IPS-11a (cell line): ENCODE data around the gene SLC4A9.

Experiments
- H3K4me3 ChIP-seq: one replicate; pipeline ENCODE4 v1.5.1; 2013; ENCODE audit warnings: low read depth, low read length, control low read depth

The SLC4A9 gene

DNA sequence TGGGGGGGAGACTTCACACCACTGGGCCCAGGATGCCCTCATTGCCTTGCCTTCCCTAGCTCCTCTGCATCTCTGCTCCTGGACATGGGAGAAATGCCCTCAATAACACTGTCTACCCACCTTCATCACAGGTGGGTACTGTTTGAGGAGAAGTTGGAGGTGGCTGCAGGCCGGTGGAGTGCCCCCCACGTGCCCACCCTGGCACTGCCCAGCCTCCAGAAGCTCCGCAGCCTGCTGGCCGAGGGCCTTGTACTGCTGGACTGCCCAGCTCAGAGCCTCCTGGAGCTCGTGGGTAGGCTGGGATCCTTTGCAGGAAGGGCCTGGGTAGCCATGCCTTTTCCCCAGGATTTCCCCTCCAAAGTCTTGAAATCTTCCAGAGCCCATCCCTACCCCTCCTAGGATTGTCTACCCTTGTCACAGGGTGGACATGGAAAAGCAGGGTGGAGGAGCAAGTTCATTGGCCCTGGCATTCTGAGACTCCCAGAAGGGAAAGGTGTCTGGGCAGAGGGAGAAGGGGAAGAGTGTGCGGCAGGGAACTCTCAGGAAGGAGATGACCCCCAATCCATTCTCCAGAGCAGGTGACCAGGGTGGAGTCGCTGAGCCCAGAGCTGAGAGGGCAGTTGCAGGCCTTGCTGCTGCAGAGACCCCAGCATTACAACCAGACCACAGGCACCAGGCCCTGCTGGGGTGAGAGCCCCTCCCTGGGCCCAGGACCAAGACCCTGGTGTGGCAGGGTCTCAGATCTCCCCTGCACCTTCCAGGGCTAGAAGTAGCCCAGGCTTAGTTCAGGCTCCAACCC is 886 bp downstream of the SLC4A9 start:
- H3K4me3 ChIP-seq = no peak overlapping the region

DNA sequence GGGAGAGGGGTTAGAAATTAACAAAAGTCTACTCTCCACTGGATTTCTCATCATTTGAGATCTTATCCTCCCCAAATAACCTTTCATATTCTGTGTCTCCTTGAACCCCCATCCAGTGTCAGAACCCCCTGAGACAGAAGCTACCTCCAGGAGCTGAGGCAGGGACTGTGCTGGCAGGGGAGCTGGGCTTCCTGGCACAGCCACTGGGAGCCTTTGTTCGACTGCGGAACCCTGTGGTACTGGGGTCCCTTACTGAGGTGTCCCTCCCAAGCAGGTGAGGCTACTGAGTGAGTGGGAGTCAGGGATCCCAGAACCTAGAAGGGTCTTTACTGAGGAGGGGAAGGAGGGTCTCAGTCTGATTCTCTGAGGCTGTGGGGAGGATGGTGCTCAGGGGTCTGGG is 1.9 kb downstream of the SLC4A9 start:
- H3K4me3 ChIP-seq = no peak overlapping the region

DNA sequence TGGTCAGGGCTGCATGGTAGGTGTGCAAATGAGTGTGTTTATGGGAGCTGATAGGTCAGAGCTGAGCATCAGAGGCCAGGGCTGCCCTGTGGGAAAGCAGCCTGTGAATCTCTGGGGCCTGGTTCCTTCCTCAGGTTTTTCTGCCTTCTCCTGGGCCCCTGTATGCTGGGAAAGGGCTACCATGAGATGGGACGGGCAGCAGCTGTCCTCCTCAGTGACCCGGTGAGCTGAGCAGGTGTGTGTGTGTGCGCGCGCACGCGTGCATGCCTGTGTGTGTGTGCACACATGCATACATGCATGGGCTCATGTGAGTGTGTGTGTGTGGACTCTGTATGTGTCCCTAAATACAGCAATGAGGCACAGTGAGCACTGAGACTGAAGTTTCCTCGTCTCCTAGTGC is 2.3 kb downstream of the SLC4A9 start:
- no peak overlapping the region for H3K4me3 ChIP-seq

DNA sequence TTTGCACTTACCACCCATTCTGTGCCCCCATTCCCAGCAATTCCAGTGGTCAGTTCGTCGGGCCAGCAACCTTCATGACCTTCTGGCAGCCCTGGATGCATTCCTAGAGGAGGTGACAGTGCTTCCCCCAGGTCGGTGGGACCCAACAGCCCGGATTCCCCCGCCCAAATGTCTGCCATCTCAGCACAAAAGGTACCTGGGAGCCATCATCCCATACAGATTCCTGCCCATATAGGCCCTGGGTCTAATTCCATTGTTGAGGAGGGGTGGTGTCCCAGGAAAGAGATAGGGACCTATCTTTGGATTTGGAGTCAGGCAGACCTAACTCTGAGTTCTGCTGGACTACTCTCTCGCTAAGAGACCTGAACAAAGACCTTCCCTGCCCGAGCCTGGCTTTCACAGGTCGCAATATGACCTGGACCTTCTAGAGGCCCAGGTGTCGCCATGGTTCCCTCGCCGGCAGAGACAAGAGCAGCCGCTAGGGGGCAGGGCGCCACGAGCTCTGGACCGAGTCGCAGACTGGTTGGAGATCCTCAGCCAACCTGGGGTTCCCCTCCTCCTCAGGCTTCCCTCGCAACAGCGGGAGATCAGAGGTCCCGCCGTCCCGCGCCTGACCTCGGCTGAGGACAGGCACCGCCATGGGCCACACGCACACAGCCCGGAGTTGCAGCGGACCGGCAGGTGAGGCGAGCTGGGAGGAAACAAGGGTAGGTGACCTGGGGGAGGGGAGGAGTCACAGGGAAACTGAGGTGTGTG is 3.1 kb downstream of the SLC4A9 start:
- H3K4me3 ChIP-seq = peak overlapping the region; percentile 35

DNA sequence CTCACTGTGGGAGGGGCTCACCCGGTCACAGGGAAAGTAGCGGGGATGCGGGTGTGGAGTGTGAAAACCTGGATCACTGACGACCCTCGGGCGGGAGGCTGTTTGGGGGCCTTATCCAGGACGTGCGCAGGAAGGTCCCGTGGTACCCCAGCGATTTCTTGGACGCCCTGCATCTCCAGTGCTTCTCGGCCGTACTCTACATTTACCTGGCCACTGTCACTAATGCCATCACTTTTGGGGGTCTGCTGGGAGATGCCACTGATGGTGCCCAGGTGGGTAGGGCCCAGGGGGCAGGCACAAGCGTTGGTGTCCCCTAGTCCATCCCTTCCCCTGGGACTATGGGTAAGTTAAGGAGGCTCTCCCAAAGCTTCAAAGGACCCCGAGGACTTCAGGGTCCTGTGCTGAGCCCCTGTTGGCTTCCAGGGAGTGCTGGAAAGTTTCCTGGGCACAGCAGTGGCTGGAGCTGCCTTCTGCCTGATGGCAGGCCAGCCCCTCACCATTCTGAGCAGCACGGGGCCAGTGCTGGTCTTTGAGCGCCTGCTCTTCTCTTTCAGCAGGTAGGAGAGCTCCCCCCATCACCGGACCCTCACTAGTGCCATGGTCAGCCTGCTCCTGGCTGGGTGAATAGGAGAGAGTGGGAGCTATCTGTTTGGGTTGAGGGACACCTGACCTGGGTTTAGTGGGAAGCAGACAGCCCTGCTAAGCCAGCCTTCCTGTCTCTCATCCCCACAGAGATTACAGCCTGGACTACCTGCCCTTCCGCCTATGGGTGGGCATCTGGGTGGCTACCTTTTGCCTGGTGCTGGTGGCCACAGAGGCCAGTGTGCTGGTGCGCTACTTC is 3.9 kb downstream of the SLC4A9 start:
- H3K4me3 ChIP-seq = peak overlapping the region; percentile 35

DNA sequence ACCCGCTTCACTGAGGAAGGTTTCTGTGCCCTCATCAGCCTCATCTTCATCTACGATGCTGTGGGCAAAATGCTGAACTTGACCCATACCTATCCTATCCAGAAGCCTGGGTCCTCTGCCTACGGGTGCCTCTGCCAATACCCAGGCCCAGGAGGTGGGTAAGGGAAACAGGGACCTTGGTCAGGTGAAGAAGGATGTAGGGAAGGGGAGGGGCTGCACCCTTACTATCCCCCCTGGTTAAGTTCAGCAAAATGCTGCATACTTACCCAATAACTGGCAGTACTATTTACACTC is 4.4 kb downstream of the SLC4A9 start:
- H3K4me3 ChIP-seq = no peak overlapping the region

DNA sequence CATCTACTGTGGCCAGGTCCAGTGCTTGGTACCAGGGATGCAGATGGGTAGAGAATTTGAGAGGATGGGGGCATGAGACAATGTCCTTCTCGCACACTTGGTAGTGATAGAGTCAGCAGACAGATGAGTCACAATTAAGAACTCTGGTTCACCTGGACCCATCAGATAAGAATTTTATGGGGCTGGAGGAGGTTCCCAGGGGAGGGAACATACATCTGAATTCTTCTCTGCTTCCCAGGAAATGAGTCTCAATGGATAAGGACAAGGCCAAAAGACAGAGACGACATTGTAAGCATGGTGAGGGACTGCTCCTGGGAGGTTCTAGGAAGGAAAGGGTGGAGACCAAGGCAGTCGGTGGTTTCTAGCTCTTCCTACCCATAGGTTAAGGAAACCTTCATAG is 5.3 kb downstream of the SLC4A9 start:
- H3K4me3 ChIP-seq = no peak overlapping the region

DNA sequence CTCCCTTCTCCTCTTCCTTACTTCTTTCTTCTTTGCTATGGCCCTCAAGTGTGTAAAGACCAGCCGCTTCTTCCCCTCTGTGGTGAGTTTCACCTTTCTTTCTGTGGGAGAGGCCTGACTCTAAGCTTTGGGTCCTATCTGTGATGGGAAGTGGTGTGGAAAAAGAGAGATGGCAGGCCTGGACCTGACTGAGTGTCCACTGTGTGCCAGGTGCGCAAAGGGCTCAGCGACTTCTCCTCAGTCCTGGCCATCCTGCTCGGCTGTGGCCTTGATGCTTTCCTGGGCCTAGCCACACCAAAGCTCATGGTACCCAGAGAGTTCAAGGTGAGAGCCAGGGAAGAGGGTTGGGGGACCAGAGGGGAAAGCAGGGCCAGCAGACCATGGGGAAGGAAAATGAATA is 5.9 kb downstream of the SLC4A9 start:
- no peak overlapping the region for H3K4me3 ChIP-seq

DNA sequence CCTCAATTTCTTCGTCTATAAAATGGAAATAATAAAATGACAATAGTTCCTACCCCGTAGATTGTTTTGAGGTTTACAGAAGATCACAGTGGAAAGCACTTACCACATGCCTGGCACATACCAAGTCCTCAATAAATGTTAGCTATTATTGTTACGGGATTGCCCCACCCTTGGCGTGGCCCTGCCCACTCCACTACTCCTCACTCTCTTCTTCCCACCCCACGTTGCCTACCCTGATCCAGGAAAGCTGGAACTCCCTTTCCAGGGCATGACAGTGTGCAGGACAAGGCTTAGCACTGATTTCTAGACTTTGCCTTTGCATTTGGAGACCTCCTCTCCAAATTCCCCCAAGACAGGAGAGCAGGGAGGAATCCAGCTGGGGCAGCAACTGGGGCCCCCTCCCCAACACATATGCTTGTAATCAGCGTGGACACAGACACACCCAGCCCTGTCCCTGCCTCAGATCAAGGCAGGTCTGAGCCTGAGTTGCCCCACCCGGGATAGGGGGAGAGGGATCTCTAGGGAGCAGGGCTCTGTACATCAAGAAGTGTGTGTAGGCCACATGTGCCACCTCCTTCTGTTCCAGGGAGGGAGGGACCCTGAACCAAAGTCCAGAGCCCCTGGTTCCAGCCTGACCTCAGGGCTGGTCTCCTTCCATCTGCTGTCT is 6.7 kb downstream of the SLC4A9 start:
- no peak overlapping the region for H3K4me3 ChIP-seq

DNA sequence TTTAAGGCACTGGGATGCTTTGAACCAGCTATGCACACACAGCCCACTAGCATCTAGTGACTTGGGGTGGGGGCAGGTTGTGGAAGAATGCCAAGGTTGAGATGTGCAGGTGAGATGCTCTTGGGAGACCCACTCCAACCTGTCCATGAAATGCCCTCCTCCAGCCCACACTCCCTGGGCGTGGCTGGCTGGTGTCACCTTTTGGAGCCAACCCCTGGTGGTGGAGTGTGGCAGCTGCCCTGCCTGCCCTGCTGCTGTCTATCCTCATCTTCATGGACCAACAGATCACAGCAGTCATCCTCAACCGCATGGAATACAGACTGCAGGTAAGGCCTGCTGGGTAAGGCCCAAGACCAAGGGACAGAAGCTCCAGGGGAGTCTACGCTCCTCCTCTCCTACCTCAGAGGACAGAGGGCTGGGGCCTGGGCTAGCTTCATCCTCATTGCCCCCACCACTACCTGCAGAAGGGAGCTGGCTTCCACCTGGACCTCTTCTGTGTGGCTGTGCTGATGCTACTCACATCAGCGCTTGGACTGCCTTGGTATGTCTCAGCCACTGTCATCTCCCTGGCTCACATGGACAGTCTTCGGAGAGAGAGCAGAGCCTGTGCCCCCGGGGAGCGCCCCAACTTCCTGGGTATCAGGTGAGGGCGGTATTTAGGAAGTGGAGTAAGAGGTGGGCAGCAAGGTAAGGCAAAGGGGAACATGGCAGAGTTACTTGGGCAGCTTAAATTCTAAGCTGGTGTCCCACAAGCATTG is 7.4 kb downstream of the SLC4A9 start:
- no peak overlapping the region for H3K4me3 ChIP-seq

DNA sequence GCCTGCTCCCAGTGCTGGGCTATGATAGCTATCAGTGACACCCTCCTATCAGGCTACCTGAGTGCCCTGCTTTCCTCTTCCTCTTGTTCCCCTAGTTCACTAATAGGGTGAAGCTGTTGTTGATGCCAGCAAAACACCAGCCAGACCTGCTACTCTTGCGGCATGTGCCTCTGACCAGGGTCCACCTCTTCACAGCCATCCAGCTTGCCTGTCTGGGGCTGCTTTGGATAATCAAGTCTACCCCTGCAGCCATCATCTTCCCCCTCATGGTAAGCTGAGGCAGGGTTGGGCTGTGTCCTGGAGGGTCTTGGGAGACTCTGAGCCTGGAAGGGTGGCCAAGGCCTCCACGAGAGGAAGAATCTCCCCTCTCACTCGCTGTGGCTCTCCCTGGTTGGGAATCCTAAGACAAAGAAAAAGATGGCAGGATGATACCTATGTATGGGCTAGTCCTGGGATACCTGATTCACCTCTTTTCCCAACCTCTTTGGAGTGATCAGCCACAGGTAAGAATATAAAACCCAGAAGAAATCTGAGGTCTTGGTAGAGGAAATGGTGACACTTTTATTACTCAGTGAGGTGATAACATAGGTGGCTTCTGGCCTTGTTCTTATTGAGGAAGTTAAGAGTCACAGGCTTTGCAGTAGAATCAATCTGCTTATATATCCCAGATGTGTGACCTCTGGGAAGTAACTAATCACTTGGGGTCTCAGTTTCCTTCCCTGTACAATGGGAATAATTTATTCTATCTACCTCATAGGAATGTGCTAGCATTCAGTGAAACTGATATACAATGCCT is 11.6 kb downstream of the SLC4A9 start:
- H3K4me3 ChIP-seq = no peak overlapping the region

DNA sequence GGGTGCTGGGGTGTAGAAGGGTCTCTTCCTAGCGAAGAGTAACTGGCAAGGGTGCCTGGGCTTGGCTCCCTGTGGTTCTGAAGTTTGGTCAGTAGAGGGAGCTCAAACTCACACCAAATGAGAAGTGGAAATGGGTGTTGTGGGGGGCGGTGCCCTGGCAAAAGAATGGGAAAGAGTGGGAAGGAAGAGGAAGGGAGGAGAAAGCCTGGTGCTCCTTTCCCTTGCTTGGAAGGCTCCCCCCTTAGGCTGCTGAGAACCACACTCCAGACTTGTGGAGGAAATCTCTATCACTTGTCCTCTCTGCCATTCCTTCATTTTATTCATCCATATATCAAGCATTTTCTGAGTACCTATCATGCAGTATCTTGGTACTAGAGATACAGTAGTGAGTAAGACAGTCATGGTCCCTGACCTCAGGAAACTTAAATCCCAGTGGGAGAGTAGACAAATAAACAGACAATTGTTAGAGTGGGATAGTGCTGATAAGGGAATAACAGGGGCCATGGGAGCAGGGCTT is 13.0 kb downstream of the SLC4A9 start:
- no peak overlapping the region for H3K4me3 ChIP-seq

DNA sequence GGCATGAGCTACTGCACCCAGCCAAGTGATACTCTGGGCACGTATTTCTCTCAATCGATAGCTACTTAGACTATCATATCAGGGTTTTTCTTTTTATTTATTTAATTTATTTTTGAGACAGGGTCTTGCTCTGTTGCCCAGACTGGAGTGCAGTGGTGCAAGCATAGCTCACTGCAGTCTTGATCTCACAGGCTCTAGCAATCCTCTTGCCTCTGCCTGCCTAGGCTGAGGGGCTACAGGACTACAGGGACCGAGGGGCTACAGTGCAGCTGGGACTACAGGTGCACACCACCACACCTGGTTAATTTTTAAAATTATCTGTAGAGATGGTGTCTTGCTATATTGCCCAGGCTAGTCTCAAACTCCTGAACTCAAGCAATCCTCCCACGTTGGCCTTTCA is 21.4 kb downstream of the SLC4A9 start:
- H3K4me3 ChIP-seq = no peak overlapping the region

DNA sequence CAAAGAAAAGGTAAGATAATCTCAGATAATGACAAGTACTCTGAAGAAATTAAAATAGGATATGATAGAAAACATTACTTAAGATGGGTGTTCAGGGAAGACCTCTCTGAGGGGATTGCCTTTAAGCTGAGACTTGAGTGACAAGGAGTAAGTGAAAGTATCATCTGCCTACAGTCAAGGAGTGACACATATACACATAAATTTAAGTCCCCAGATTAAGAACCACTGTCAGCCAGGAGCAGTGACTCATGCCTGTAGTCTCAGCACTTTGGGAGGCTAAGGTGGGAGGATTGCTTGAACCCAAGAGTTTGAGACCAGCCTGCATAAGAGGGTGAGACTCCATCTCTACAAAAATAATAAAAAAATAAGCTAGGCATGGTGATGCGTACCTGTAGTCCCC is 22.0 kb downstream of the SLC4A9 start:
- H3K4me3 ChIP-seq = no peak overlapping the region

DNA sequence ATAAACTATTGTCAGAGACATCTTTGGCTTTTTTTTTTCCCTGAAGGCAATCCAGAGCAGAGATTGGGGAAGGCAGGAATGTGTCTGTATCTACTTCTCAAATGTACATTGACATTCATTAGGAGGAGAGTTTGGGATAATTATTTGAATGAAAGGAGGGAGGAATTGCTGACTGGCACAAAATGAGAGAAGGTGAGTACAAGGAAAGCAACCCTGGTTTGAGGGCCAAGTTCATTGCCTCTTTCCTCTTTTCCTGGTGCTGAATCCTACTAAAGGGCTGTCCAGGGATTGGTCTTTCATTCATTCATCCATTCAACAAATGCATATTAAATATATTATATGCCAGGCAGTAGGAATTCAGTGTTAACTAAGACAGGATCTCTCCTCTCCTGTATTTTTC is 22.9 kb downstream of the SLC4A9 start:
- H3K4me3 ChIP-seq = no peak overlapping the region

DNA sequence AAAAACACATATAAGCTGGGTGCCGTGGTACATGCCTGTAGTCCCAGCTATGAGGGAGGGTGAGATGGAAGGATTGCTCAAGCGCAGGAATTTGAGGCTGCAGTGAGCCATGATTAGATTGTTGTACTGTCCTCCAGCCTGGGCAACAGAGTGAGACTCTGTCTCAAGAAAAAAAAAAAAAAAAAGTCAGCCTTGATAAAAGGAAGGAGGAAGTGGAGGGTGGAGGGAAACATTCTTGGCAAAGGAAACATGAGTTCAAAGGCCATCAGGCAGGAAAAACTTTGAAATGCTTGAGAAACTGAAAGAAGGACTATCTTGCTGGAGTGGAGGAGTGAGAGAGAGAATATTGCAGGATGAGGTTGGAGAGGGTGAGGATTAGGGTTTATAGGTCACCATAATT is 23.3 kb downstream of the SLC4A9 start:
- no peak overlapping the region for H3K4me3 ChIP-seq

DNA sequence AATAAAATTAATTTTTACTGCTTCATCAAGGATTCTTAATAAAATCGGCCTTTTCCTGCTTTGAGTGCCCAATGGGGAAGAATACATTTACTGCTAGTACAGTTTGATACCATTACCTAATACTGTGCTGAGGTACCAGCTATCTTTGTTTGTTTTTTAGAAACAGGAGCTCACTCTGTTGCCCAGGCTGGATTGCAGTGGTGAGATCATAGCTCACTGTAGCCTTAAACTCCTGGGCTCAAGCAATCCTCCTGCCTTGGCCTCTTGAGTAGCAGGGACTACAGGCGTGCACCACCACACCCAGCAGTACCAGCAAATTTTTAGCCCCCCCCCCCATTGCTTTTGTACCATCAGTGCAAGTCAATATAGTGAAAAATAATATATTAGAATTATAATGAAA is 28.1 kb downstream of the SLC4A9 start:
- no peak overlapping the region for H3K4me3 ChIP-seq

DNA sequence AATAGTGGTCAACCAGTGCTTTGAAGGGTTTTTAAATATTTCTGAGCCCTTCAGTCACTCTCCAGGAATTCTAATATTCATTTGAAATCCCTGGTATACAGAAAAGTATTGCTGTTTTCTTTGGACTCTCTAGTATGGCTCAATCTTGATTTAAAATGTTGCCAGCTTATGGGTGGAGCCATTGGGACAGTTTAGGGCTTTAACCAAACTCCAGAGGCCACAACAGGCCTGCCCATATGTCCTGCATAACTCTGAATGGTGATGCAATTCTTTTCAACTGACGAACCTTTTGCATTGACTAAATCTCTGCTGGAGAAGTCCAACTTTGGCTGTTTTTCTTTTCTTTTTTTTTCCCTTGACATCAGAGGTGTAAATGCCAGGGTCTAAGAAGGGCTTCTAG is 31.3 kb downstream of the SLC4A9 start:
- H3K4me3 ChIP-seq = no peak overlapping the region

DNA sequence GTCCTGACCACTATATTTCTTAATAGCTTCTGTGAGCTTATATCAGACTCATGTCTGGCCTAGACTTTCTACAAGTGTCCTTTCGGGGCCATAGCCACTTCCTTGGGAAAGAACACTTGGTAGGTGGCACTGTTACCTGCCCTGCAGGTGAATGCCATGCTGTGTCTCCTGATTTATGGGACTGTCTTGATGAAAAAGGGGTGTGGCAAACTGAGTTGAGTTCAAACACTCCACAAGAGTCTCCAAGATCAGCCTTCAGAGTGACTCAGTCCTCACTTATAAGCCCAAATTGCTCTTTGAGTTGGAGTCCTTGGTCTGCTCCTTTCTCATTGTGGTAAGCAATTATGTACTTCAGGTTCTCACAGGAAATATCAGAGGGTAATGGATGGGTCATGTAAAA is 31.7 kb downstream of the SLC4A9 start:
- no peak overlapping the region for H3K4me3 ChIP-seq

DNA sequence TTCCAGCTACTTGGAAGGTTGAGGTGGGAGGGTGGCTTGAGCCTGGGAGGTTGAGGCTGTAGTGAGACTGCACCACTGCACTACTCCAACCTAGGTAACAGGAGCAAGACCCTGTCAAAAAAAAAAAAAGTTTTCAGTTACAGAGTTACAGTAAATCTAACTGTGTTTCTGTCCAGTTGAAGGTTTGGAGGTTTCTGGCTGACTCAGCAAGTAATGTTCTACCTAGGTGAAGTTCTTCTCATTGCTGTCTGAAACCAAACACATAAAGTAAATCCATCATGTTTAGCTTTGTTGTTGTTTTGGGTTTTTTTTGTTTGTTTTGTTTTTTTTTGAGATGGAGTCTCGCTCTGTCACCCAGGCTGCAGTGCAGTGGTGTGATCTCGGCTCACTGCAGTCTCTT is 33.7 kb downstream of the SLC4A9 start:
- no peak overlapping the region for H3K4me3 ChIP-seq
